Stimulated activated naive CD8-positive, alpha-beta T cell treated with anti-CD3 and anti-CD28 coated beads, Interleukin-15, Interleukin-2, amounts not matched to agents 100 U/mL and 50 U/mL, for 24 hours (primary cell): ENCODE measurements around the gene TSPAN2.
A peak's percentile ranks its signal among the peaks of the same experiment; 100 is the strongest.

Experiments
- ATAC-seq: fragments of 150-1000 bp; cut with Tn5 transposase; one replicate; pipeline ENCODE4 v1.10.0; 2021
- DNase-seq: peaks from one replicate; pipeline ENCODE4 v3.0.0; 2021

The TSPAN2 gene

GRCh38 chr1:115113766-115114165, 24.5 kb upstream of the TSPAN2 start:
- DNase-seq (no peak), ATAC-seq (no peak)

GRCh38 chr1:115112496-115113375, 23.4 kb upstream of the TSPAN2 start:
- peak; percentile 55 for DNase-seq
- no peak for ATAC-seq

DNA sequence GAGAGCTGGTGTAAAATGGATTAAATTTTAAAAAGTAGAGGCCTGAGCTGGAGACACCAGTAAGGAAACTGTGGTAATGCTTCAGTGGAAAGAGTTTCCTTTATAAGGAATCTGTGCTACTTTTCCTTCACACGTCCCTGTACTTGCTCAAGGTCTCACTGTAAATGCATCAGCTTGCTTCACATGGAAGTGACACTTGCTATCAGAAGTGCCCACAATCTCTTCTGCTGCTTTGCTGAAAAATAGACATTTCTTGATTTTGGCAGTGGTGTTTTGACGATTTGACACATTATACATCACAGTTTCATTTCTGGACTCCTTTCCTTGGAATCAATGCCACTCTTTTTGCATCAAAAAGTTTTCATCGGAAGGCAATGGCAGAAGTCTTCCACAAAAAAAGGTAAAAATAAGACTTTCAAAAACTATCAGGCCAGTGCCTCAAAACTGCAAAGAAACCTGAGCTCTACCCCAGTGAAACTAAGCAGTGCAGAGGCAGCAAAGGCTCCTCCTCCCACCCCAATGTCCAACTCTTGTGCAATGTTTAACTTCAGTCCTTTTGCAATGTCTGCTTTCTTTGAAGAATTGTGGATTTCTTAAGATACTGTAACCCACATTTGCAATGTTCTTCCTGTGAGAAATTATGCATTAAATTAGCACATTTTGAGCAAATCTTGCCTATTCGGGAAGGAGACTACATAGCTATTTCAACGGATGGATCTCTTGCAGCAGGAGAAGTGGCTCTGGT, 18.4 kb upstream of the TSPAN2 start:
- ATAC-seq = no peak
- DNase-seq = no peak

- ATAC-seq (no peak), DNase-seq (no peak)
Measured at GRCh38 chr1:115105831-115106230, 16.5 kb upstream of the TSPAN2 start.

- DNase-seq = no peak
- ATAC-seq = peak; percentile 58
Measured at GRCh38 chr1:115099693-115100050, 10.4 kb upstream of the TSPAN2 start.

DNA sequence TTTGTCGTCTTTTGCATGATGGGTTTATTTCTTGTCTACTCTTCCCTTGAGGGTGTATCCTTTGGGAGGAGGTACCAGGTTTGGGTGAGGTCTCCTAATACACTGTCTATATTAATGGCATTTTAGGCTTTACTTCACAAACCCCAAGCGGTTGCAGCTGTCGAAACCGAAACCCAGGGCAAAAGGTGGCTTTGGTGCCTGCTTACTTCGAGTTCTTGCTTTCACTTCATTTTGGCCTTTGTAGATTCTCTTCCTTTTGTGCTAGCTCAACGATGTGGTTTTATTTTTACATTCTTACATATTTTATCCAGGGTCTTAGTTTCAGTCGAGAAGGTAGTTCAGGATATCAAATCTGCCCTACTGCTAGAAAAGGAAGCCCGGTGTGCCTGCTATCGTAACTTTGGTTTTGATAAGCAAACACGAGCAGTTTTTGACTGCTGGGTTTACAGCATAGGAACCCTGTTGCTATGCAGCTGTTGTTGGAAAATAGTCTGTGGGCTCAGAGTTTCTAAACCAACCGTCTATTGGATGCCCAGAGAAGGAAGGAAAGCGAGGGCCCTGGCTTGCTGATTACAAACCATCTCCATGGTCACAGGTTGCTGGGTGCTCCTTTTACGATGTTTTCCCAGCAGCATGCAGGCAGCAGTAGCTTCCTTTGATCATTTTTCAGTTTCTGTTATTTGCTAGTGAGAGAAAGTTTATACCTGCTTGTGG, 9.8 kb upstream of the TSPAN2 start:
- peak; percentile 90 for ATAC-seq

DNA sequence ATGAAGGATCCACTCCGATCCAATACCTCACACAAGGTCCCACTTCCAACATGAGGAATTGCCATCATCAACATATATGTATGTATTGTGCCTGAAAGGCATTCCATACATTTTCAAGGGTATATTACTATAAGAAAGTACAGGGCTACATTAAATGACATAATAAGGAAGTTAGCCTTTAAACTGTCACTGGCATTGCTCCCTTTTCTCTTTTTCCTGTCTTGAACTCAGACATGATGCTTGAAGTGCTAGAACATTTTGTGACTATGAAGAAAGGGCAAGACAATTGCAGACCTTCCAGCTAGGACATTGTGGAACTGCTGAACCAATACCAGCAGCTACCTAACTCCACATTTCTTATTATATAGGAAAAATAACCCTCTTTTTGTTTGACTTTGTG, 2.9 kb upstream of the TSPAN2 start:
- DNase-seq (no peak), ATAC-seq (no peak)

More for the DNA sequence above, 9.8 kb upstream of the TSPAN2 start:
- peak; percentile 66 for DNase-seq

DNA sequence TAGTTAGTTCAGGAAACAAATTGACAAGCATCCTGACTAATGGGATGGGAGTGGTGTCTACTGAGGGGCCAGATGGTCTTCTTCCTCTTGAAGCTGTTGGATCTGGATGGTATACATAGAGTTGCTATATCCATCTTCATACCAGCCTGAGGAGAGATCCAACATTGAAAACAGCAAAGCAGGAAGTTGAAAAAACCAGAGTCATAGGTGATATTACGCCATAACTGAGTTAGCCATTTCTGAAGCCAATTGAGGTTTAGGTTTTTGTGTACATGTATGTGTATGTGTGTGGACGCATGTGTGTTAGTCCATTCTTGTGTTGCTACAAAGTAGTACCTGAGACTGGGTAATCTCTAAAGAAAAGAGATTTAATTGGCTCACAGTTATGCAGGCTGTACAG, 2.3 kb upstream of the TSPAN2 start:
- no peak for DNase-seq
- ATAC-seq = no peak

- no peak for ATAC-seq
Measured at GRCh38 chr1:115090956-115091355, 1.7 kb upstream of the TSPAN2 start.

DNA sequence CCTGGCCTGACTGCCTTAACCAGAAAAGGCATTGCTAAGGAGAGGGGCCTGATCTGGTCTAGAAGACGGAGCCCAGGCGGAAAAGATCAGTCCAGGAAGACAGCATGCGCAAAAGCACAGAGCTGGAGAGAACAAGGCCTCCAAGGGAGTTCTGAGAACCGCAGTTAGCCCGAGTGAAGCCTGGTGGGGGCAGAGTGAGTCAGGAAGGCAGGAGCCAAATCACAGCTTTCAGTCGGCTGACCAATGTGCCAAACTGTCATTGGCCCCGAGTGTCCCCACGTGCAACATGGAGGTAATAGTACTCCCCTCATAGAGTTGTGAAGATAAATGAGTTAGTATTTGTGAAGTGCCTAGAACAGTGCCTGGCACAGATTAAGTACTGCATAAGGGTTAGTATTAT, 1.2 kb upstream of the TSPAN2 start:
- no peak for DNase-seq
- ATAC-seq = no peak

More at GRCh38 chr1:115090956-115091355, 1.7 kb upstream of the TSPAN2 start:
- DNase-seq = no peak

DNA sequence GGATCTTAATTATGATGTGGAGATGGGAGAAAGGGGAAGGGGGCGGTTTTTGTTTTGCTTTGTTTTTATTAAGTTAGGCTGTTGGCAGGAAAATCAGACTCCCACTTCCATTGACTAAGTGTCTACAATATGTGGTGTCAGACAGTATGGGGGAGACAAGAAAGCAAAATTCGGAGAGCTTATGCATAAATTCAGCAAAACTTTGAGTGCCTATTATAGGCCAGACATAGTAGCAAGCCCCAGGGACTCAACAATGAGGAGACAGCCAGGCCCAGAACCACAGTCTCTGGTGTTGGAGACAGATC, 835 bp upstream of the TSPAN2 start:
- ATAC-seq (no peak), DNase-seq (no peak)

DNA sequence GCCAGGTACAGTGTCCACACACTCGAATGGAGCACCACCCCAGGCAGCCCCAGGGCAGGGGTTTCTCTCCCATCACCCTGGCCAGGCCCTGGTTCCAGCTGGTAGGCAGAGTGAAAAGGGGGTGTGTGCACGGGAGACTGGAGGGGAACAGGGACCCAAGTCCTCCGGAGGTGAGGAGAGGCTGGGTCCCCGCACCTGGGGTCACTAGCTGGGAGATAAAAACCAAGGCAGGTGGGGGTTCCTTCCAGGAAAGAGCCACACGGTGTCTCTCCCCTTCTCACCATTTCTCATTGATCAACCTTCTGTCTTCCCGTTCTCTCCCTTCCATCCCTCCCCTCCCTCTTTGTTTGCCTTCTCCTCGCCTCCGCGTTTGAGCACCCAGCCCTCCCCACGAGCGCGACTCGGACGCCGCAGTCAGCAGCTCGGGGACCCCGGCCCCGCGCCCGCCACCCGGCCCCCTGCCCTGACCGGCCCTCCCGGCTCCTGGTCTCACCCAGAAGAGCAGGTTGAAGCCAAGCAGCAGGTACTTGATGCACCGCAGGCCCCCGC, 358 bp downstream of the TSPAN2 start:
- ATAC-seq = no peak

DNA sequence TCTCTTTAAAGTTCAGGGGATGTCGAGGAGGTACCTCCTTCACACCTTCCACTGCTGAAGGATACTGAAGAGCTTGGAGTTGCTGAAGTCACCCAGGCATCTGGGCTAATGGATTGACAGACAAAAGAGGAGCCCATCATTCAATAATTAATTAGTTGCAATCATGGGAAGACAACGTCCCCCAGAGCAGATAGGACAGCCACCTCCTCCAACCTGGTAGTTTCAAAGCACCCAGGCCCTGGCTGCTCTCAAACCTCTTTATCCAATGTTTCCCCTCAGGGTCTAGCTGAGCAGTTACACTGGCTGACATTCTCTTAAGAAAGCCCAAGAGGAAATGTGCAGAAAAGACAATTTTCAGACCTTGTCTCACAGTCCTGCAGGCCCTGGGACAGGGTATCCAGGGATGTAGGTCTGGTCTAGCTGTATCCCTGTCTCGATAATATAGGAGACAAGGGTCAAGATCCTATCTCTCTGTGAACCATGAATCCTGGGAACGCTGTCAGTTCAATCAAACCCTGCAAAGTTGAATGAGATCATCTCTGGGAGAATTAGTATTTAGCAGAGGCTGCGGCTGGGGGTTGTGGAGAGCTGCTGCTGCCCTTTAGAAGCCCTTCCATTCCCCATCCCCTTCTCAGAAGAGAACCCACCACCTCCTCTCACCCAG, 1.1 kb downstream of the TSPAN2 start:
- no peak for ATAC-seq
- DNase-seq = no peak

More for the DNA sequence above, 358 bp downstream of the TSPAN2 start:
- no peak for DNase-seq

DNA sequence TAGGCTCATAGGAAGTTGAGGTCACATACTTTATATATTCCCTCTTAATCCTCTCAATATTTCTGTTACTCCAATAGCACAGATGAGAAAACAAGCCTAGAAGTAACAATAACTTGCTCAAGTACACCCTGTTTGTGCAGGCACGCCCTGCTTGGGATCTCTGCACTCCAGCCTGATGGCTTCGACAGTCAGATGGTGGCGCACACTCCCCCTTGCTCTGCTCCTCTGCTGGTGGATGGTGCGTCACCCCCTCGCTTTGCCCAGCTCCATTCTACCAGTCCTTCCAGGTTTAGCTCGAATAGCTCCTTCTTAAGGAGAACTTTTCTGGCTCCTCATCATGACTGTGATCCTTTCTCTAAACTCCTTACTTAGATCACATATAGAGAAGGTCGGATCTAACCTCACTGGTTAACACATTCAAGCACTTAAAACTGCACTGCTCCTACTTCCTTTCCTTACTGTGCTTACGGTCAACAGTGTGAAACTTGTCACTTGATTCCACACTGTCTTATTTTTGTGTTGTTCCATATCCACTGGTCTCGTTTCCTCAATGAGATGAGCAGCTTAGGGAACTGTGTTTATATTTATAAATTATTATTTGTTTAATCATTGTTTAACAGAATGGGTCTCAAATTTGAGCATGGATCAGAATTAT, 3.0 kb downstream of the TSPAN2 start:
- ATAC-seq = no peak
- DNase-seq = no peak

- DNase-seq (no peak), ATAC-seq (no peak)
Measured at GRCh38 chr1:115084902-115085511, 4.3 kb downstream of the TSPAN2 start.

GRCh38 chr1:115082949-115083348, 6.4 kb downstream of the TSPAN2 start:
- no peak for DNase-seq
- ATAC-seq = no peak

- no peak for ATAC-seq
- DNase-seq = no peak
Measured at GRCh38 chr1:115078708-115079107, 10.6 kb downstream of the TSPAN2 start.

DNA sequence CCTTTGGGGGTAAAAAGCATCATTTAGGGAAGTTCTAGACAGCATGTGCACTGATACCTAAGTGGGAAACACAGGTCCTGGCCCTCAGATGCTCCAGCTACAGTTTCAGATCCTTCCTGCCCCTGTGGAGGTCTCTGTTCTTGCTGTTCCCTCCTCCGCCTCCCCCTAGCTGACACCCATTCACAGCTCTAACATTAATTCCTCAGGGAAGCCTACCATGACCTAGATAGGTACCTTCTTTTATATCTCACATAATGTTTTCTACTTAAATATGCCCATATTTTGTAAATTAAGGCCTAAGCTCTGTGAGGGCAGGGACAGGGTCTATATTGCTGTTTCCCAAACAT, 11.3 kb downstream of the TSPAN2 start:
- DNase-seq = no peak
- no peak for ATAC-seq

GRCh38 chr1:115077286-115077983, 11.9 kb downstream of the TSPAN2 start:
- ATAC-seq = no peak

DNA sequence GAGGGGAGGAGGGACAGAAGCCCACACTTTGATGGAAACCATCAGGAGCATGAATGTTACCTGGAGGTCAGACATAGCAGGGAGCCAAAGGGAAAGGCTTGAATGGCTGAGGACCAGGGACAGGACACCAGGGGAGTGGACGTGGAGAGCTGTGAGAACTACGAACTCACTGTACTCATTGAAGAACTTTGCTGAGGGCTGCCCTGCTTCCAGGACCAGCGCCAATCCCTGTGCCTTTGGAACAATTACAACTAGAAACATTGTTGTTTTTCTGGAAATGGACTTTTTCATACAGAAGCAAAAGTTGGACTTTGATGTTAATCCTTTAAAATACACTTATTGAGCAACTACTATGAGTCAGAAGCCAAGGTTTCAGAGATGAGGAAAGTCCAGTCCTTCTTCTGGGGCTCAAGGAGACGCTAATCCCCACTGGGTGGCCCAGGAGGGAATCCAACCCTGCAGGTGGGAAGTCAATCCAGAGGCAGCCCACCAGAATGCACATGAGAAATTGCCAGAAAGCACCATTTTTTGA, 12.9 kb downstream of the TSPAN2 start:
- ATAC-seq (no peak), DNase-seq (no peak)

More at GRCh38 chr1:115077286-115077983, 11.9 kb downstream of the TSPAN2 start:
- no peak for DNase-seq
